Type B pancreatic cell (in vitro differentiated cells): ENCODE measurements around the gene SS18L1. TPM values are rescaled to one million over a fixed set of nuclear protein-coding genes. Genes with fewer than 3 reads are reported as not detected.
A peak's percentile ranks its signal among the peaks of the same experiment; 100 is the strongest.
"Not testable (repeated sequence)": the region's sequence is repeated elsewhere in the genome, so short reads cannot be mapped to it uniquely, and the experiment has no call there.

Source experiments
- DNase-seq: peaks from one replicate; pipeline ENCODE4 v3.0.0; 2021; ENCODE audit warnings: mixed read lengths; ENCODE audit not compliant: unreplicated experiment; ENCODE audit errors: extremely low spot score
- H3K27ac Mint-ChIP-seq: 2 replicates; pipeline ENCODE4 v1.8.0; 2021; ENCODE audit warnings: mild to moderate bottlenecking, mixed read lengths
- H3K27me3 Mint-ChIP-seq: 2 replicates; pipeline ENCODE4 v1.8.0; 2021; ENCODE audit warnings: mixed read lengths
- H3K36me3 Mint-ChIP-seq: 2 replicates; pipeline ENCODE4 v1.8.0; 2021; ENCODE audit warnings: mixed read lengths
- H3K4me1 Mint-ChIP-seq: one replicate; pipeline ENCODE4 v1.8.0; 2021; ENCODE audit warnings: mixed read lengths; ENCODE audit not compliant: unreplicated experiment
- H3K4me3 Mint-ChIP-seq: 2 replicates; pipeline ENCODE4 v1.8.0; 2021; ENCODE audit warnings: mild to moderate bottlenecking, mixed read lengths
- H3K9me3 Mint-ChIP-seq: 2 replicates; pipeline ENCODE4 v1.8.0; 2021; ENCODE audit warnings: mixed read lengths
- CTCF ChIP-seq: fragments of 200-600 bp; sonication (generic); conservative IDR thresholded peaks from 2 replicates; pipeline ENCODE4 v1.5.0; 2021; ENCODE audit warnings: antibody characterized with exemption, mild to moderate bottlenecking
- total RNA-seq: library from RNA; stranded (reverse); gene quantifications from 2 replicates; pipeline ENCODE4 v1.2.1, GENCODE V29; 2021; ENCODE audit warnings: low replicate concordance

The SS18L1 gene
- total RNA-seq, 1 donor from 2014 or later, result 25.5 TPM

GRCh38 chr20:62147125-62147524 lies 3.6 kb downstream of the SS18L1 start:
- Mint-ChIP-seq H3K27ac (no peak overlapping the region), H3K9me3 (no peaks in the 10 kb centered on the region), H3K4me1 (peaks cover 39% of the 10 kb centered on the region), H3K4me3 (no peak overlapping the region), H3K27me3 (no peaks in the 10 kb centered on the region), H3K36me3 (peaks cover 3% of the 10 kb centered on the region)
- DNase-seq, result no peak
- no peak for TF ChIP-seq CTCF

GRCh38 chr20:62147528-62147927 lies 4.0 kb downstream of the SS18L1 start:
- TF ChIP-seq CTCF, result no peak
- Mint-ChIP-seq H3K27ac (no peak overlapping the region), H3K4me1 (peaks cover 39% of the 10 kb centered on the region)

GRCh38 chr20:62148383-62148782 lies 4.8 kb downstream of the SS18L1 start:
- not testable (repeated sequence) for H3K4me3 Mint-ChIP-seq, DNase-seq, H3K27ac Mint-ChIP-seq, H3K27me3 Mint-ChIP-seq, H3K9me3 Mint-ChIP-seq
- Mint-ChIP-seq H3K4me1 (peaks cover 39% of the 10 kb centered on the region), H3K36me3 (peaks cover 11% of the 10 kb centered on the region)

More at GRCh38 chr20:62147528-62147927, 4.0 kb downstream of the SS18L1 start:
- no peak overlapping the region for H3K4me3 Mint-ChIP-seq
- DNase-seq, result no peak
- no peaks in the 10 kb centered on the region for H3K9me3 Mint-ChIP-seq
- no peaks in the 10 kb centered on the region for H3K27me3 Mint-ChIP-seq
- peaks cover 6% of the 10 kb centered on the region for H3K36me3 Mint-ChIP-seq

- Mint-ChIP-seq H3K4me1 (peaks cover 39% of the 10 kb centered on the region), H3K27ac (peak overlapping the region; percentile 72), H3K9me3 (no peaks in the 10 kb centered on the region), H3K4me3 (no peak overlapping the region), H3K27me3 (no peaks in the 10 kb centered on the region), H3K36me3 (peaks cover 13% of the 10 kb centered on the region)
- TF ChIP-seq CTCF, result no peak
- no peak for DNase-seq
Measured at GRCh38 chr20:62148908-62149314, 5.3 kb downstream of the SS18L1 start.

GRCh38 chr20:62149532-62150309 lies 6.2 kb downstream of the SS18L1 start:
- DNase-seq, result no peak
- Mint-ChIP-seq H3K4me1 (peaks cover 36% of the 10 kb centered on the region), H3K4me3 (no peak overlapping the region)

More at GRCh38 chr20:62149532-62150309, 6.2 kb downstream of the SS18L1 start:
- no peaks in the 10 kb centered on the region for H3K27me3 Mint-ChIP-seq
- peaks cover 18% of the 10 kb centered on the region for H3K36me3 Mint-ChIP-seq
- no peak for TF ChIP-seq CTCF
- H3K9me3 Mint-ChIP-seq, result no peaks in the 10 kb centered on the region
- H3K27ac Mint-ChIP-seq, result peak overlapping the region; percentile 72
